GM21390 (cell line): ENCODE data around the gene ITPRIP.

Experiments
- ATAC-seq: cut with Tn5 transposase; IDR thresholded peaks from one replicate; pipeline ENCODE4 v1.9.1; 2021; ENCODE audit not compliant: unreplicated experiment

Gene ITPRIP, protein sequence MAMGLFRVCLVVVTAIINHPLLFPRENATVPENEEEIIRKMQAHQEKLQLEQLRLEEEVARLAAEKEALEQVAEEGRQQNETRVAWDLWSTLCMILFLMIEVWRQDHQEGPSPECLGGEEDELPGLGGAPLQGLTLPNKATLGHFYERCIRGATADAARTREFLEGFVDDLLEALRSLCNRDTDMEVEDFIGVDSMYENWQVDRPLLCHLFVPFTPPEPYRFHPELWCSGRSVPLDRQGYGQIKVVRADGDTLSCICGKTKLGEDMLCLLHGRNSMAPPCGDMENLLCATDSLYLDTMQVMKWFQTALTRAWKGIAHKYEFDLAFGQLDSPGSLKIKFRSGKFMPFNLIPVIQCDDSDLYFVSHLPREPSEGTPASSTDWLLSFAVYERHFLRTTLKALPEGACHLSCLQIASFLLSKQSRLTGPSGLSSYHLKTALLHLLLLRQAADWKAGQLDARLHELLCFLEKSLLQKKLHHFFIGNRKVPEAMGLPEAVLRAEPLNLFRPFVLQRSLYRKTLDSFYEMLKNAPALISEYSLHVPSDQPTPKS

DNA sequence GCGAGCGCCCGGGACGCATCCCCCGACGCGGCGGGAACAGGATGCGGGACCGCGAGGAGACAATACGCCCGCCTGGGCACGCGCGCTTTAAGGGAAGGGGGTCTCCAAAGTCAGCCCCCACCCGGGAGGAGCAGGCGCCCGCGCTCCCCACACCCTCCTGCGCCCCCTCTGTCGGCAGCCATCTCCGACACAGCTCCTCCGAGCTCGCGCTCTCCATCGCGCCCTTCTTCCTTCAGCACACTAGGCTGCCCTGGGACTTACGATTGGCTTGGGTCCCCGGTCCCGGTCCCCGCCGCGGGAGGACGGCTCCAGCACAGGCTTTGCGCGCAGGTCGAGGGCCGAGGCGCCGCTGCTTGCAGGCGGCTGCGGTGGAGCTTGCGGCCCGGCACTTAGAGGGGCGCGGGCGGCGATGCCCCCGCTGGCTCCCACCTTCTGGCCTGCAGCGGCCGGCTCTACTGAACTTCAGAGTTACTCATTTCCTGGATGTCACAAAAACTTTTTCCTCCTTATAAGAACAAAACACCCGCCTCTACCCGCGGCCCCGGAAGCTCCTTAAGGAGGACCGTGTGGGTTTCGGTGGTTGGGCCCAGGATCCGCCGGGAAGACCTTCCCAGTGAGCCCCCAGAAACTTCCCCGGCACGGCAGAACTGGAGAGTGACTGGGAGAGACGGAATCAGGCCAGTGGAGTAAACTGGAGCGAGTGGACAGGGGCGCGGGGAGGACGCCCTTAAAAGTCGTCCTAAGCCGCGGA is at the start of gene ITPRIP:
Gene ITPRIP, minus strand, starts transcription at position 481 of the 751 bp plus-strand sequence. CDS start 22,414 bp downstream, outside the sequence.
- ATAC-seq, result peak; percentile 65

DNA sequence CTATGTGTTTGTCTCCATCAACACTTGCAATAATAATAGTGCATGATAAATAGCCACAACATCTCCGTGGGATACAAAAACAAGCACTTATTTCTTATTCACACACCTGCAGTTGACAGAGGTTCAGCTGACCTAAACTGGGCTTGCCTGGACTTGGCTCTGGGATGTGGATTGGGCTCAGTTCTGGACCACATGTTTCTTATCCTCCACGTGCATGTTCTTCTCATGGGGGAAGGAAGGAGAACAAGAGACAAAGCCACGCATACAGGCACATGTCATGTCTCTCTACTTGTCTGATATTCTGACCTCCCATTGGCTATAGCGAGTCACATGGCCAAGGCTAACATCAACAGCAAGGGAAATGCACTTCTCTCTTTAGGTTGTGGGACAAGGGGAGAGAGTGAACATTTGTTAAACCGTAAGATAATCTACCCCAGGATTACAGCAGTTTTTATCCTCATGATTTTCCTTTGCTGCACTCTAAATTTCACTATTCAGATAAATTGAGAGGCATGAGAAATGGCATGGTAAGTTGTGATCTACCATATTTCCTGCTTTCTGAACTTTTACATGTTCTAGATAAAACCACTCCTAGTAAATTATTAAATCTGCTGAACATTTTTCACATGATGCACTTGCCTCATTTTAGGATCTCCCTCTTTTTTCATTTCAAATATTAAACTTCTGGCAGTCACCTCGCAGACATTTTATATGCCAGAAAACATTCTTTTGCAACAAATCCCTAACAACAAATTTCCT is 49.0 kb upstream of the ITPRIP start:
- peak; percentile 57 for ATAC-seq

DNA sequence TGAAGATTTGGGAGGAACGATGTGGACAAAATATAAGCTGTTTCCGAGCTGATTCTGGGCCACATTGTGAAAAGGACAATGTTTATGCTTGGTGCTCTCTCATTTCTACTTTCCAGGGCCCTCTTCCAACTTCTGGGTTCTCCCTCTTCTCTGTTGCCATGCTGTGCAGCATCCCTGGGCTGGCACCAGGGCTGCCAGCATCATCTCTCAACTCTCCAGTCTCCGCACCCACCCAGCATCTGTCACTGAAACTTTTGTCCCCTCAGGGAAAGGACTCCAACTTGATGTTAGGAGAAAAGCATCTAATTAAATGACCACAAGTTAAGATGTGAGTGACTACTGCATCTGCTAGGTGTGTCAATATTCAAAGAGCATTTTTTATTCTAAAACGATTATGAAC is 42.1 kb upstream of the ITPRIP start:
- no peak for ATAC-seq

DNA sequence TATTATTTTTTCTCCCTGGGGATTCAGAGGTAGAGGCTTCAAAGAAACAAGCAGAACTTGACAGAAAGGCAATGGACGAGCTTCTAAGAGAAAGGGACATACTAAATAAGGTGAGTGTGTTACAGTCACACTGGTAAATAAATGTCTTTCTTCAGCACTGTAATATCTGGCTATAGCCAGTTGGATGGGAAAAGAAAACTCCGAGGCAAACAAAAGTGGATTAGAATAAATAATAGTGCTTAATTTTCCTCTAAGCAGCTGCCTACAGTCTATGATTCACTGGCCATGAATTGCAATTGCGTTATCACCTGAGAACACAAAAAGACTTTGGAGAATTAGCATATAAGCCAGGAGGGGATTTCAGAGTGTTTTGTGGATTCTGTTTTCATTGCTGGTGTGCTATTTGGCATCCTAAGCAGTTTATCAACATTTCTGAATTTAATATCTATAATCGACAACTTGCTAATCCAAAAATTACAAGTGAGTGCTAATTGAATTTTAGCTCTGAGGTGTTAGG is 38.6 kb upstream of the ITPRIP start:
- ATAC-seq, result no peak

DNA sequence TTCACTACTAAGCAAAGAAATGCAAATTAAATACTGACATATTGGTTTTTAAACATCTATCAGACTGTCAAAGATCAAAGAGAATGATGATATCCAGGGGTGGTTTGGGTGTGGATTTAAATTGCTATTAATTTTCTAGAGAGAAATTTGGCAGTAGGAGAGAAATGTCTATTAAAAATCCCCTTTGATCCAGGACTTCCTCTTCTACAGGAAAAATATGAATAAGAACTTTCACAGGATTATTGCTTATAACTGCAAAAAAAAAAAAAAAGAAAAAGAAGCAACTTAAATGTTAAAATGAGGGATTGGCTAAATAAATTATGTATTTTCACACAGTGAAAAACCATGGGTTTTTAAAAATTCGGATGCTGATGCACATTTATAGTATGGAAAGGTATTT is 36.3 kb upstream of the ITPRIP start:
- no peak for ATAC-seq

DNA sequence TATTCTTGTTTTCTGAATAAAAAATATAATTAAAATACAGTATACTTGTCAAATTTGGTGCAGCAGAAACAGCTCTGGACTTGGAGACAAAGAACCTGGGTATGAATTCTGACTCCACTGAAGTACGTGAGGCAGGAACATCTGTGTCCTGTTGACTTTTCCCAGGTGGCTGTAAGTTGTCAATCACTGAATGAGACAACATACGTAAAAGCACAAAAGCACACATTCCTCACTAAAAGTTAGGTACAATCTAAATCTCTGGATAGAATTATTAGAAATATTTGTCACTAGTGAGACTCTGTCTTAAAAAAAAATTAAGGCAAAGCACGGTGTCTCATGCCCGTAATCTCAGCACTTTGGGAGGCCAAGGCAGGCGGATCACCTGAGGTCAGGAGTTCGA is 33.5 kb upstream of the ITPRIP start:
- ATAC-seq, result no peak

DNA sequence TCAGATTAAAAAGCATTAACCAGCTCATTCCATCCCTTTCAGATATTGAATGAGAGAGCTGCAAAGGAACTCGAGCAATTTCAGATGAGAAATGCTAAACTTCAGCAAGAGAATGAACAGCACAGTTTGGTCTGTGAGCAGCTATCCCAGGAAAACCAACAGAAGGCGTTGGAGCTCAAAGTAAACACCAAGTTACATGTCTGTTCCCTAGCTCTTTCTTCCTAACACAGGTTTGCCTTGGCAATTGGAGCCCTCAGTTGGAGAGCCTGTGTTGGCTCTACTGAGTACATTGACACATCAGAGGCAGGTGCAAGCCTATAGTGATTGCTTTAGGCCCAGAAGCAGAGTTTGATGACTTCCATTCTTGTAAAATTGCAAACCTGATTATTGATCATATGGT is 30.1 kb upstream of the ITPRIP start:
- ATAC-seq, result no peak

DNA sequence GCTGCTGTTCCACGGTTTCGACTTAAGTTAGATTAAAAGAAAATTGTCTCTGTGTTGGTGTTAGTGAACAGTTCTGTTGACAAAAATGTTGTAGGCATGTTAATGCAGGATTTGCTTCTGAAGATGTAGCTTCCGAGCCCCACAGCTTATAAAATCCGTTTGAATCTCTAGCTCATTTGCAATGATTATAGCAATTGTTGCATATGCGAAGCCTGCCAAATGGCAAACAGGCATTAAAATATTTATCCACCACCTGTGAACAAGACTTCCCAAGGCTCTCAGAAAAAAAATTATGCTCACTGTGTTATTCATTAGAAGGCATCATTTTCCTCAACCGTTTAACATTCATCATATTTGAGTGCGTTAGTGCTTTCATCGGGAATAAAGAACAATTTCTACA is 29.6 kb upstream of the ITPRIP start:
- ATAC-seq, result no peak

DNA sequence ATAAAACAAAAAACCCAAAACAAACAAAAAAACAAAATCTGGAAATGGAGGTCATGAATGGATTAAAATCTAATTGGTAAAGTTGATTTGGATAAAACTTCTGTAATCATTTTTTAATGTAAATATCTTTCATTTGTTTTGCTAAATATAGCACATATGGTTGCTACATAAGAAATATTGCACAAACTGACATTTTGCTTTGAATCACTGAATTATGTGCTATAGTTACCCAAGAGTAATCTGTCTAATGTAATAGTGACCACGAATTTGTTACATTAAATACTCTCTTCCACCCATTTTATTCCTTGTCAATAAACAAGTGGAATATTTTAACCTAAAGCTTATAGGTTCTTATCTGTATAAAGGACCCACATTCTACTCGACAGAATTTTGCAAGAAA is 21.5 kb upstream of the ITPRIP start:
- no peak for ATAC-seq

DNA sequence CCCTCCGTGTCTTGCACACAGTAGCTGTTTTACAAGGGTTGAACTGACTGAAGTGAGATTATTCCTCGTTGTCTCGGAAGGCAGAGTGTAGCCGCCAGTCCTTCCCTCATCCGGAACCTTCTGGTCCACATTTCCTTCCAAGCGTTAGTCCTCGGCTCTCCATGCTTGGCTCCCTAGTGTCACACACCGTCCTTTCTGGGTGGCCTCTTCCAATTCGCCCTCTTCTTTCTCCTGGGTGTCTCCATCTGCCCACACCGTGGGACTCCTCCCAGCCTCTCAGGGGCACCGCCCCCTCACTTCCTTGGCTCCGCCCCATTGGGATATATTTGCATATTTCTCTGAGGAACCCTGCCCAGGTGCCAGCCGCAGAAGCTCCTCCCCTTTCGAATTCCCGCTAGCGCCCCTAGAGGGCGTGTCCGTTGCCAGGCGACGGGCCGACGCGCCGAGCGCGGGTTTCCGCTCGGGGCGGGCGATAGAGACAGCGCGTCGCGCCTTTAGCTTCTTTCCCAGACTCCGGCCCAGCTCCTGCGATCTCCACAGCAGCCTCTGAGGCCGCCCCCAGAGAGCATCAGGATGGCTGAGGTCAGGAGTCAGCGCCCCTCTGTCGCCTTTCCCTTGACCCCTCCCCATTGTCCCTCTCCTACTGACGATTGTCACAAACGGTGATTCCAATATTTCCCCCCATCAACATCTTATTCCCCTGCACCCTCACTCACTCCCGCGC is 15.2 kb upstream of the ITPRIP start, which contains the start of gene CFAP58:
Gene CFAP58, plus strand, starts transcription at position 509 of the 724 bp plus-strand sequence. Its CDS starts 65 bp downstream, at position 574.
- peak; percentile 50 for ATAC-seq

DNA sequence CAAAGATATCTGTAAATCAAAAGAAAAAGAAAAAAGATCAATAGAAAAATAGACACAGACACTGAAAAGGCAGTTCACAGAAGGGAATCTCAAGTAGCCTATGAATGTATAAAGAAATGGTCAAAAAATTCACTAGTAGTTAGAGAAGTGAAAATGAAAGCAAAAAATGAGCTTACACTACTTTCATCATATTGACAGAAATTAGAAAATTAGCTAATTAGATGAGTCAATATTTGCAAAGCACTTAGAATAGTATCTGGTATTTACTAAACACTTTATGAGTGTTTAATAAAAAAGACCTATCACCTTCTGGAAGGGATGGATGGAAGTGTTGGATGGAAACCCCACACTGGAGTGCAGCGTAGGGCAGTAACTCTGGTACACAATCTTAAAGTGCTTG is 13.7 kb upstream of the ITPRIP start:
- peak; percentile 22 for ATAC-seq

DNA sequence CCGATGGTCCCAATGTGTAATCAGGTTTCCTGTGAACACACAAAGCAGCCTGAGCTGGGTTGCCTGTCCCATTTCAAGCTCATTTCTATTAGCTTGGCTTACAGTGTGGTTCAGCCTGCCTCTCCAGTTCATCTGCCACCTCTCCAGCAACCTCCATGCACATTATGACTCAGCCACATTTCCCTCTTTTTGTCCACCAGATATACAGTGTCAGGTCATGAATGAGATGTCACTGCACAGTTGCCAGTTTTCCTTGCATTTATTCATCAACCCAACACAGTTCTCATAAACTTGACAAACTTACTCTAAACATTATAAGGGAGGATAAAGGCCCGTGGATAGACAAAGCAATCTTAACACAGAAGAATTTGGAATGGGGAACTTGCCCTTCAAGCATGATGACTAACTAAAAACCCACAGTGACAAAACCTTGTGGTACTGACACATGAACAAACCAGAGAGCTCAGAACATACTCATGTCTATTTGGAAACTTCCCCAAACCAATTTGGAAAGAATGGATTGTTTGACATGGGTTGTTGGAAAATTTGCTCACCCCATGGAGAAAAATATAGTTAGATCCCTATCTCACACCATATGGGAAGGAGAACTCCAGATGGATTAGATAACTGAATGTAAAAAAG is 12.9 kb upstream of the ITPRIP start:
- ATAC-seq, result no peak

DNA sequence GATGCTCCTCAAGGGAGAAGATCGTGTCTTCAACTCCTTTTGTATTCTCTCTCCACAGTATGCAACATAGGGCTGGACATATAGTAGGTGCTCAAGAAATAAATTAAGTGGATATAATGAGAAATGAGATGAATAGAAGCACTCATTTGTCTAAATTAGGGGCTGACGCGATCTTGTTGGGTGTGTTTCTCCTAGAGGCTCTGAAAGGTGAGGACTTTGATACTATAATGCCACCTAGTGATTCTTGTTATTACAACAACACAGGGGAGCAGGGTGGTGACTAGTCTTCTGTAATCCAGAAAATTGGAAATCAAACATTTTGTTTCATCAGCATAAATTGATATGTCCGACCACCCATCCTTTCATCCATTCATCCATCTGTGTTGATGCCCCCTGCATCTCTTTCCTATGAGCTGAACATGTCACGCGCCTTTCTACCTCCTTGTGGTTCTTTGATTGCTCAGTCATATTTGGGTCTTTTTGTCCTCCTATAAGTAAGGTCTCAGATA is 11.9 kb upstream of the ITPRIP start:
- ATAC-seq, result peak; percentile 45

DNA sequence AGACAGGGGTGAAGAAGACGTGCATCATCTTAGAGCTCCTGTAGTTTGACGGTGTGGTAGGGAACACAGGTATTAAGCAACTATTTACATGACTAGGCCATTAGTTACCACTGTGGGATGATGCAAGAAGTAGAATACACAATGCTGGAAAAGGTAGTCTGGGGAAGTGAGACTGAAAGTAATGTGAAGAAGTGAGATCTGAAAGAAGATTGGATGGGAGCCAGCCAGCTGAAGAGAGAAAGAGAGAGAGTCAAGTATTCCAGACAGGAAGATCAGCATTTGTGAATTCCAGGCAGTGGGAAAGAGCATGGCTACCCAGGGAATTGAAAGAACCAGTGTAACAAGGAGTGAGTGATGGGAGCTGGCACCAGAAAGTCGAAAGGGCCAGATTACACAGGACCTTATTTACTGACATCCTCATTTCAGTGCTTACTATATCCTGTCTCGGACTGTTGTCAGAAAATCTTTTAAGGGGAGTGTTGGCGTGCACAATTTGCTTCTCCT is 11.4 kb upstream of the ITPRIP start:
- ATAC-seq, result peak; percentile 56

DNA sequence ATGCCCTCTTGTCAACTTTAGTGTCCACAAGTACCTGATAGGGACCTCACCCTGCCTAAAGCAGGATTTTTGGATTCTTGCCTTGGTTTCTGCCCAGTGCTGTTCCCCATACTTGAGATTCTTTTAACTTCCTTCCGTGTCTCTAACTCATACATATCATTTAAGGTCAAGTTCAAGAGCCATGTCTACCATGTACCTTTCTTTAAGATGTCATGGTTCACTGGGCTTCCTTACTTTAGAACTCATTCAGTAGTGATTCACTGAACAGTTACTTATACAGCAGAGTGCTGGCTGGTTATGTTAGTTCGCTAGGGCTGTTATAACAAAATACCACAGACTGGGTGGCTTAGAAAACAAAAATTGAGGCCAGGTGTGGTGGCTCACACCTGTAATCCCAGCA is 10.3 kb upstream of the ITPRIP start:
- ATAC-seq, result no peak

DNA sequence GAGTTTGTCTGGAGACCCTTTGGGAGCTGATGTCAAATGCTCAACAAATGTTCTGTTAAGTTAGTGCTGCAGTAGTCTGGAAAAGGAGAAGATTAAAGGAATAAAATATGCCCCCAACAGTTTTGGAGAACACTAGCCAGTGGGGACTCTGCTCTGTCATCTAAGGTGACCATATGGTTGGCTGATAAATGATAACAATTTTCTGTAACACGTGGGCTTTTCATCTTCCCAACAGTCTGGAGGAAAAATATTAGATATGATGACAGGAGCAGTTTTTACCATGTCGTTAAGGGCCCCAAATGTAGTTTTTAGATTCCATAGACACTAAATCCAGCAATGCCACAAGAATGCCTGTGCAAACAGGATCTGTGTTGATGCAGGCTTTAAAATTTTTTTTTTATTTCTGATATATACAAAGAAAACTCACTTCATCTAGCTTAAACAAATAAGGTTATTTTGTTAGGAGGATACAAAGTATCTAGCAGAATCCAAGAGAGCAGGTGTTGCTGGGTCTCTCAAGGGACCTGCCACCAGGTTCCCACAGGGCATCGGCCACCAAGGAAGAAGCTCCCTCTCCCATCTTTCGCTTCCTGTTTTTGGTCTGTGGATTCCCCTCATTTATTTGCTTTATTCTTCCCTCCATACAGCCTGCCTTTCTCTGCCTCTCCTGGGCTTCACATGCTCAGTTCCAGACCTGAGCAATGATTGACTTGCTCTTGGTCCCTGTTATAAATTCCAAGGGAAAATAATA is 9.2 kb upstream of the ITPRIP start:
- no peak for ATAC-seq

DNA sequence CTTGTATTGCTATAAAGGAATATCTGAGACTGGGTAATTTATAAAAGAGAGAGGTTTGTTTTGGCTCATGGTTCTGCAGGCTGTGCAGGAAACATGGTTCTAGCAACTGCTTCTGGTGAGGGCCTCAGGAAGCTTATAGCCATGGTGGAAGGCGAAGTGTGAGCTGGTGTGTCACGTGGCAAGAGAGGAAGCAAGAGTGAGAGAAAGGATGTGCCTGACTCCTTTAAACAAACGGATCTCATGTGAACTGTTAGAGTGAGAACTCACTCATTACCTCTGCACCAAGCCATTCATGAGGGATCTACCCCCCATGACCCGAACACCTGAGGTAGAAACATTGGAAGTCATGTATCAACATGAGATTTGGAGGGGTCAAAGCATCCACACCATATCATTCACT is 7.7 kb upstream of the ITPRIP start:
- ATAC-seq, result no peak

DNA sequence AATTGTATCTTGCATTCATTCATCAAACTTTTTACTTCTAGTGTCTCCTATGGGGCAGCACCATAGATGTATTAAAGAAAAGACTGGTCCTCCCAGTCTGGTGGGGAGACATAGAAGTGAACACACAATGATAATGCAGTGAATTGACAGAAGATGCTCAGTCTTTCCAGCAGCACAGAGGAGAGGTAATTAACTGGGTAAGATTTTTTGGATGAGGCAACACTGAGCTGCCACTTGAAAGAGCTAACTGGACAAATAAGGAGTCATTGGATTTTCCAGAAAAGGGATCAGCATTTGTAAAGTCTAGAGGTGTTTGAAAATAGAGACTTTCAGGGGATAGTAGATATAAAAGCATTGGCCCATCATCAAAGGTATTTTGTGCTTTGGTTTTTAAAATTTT is 7.2 kb upstream of the ITPRIP start:
- no peak for ATAC-seq

DNA sequence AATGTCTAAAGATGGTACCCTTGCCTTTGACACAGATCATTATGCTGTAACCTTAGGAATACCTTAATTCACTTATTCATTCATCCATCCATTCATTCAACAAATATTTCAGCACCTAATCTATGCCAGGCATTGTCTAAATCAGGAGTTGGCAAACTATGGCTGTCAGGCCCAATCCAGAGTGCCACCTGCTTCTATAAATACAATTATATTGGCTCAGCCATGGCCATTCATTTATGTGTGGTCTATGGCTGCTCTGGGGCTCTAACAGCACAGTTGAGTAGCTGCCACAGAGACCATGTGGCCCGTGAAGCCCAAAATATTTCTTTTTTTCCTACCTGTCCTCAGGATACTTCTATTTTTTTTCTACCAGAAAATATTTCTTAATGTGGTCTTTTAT is 6.0 kb upstream of the ITPRIP start:
- ATAC-seq, result no peak
